GM23338 (cell line): ENCODE data around the gene CRACR2A. TPM values are rescaled to one million over a fixed set of nuclear protein-coding genes. Genes with fewer than 3 reads are reported as not detected.

ENCODE experiments used
- ATAC-seq: fragments of 200-7000 bp; cut with Tn5 transposase; 3 replicates; pipeline ENCODE4 v1.9.1; 2020
- DNase-seq: peaks from one replicate; pipeline ENCODE4 v3.0.0-alpha.2; 2015; ENCODE audit warnings: low spot score
- H2AFZ ChIP-seq: fragments of 200-600 bp; sonication (generic); 2 replicates; pipeline ENCODE4 v1.8.0; 2016; ENCODE audit warnings: antibody characterized with exemption, mild to moderate bottlenecking, moderate library complexity
- H3F3A ChIP-seq: fragments of 200-600 bp; sonication (generic); replicated peaks from 2 replicates; pipeline ENCODE4 v1.8.0; 2017; ENCODE audit warnings: antibody characterized with exemption, mixed run types, low read depth
- H3K27ac ChIP-seq: fragments of 200-600 bp; sonication (generic); 2 replicates; pipeline ENCODE4 v1.6.1; 2016; ENCODE audit warnings: low read depth
- H3K27me3 ChIP-seq: fragments of 200-600 bp; sonication (generic); 2 replicates; pipeline ENCODE4 v1.8.0; 2016; ENCODE audit warnings: mild to moderate bottlenecking, mixed run types, moderate library complexity; ENCODE audit not compliant: insufficient read depth
- H3K36me3 ChIP-seq: fragments of 200-600 bp; sonication (generic); 2 replicates; pipeline ENCODE4 v1.8.0; 2016; ENCODE audit warnings: mild to moderate bottlenecking; ENCODE audit not compliant: insufficient read depth
- H3K4me1 ChIP-seq: fragments of 200-600 bp; sonication (generic); 2 replicates; pipeline ENCODE4 v1.8.0; 2016; ENCODE audit warnings: mild to moderate bottlenecking, moderate library complexity; ENCODE audit not compliant: insufficient read depth
- H3K4me2 ChIP-seq: fragments of 200-600 bp; sonication (generic); 2 replicates; pipeline ENCODE4 v1.7.1; 2017; ENCODE audit warnings: mixed run types
- H3K4me3 ChIP-seq: fragments of 200-600 bp; sonication (generic); 2 replicates; pipeline ENCODE4 v1.6.1; 2016; ENCODE audit warnings: mixed run types
- H3K79me2 ChIP-seq: fragments of 200-600 bp; sonication (generic); replicated peaks from 2 replicates; pipeline ENCODE4 v1.8.0; 2017; ENCODE audit warnings: mild to moderate bottlenecking; ENCODE audit not compliant: insufficient read depth
- H3K9me2 ChIP-seq: fragments of 200-600 bp; sonication (generic); 2 replicates; pipeline ENCODE4 v1.8.0; 2017; ENCODE audit not compliant: insufficient read depth
- H4K20me1 ChIP-seq: fragments of 200-600 bp; sonication (generic); replicated peaks from 2 replicates; pipeline ENCODE4 v1.8.0; 2017; ENCODE audit warnings: mild to moderate bottlenecking; ENCODE audit not compliant: insufficient read depth
- H3K27ac Mint-ChIP-seq: 2 replicates; pipeline ENCODE4 v1.8.0; 2020; ENCODE audit warnings: inconsistent platforms, mild to moderate bottlenecking, moderate library complexity, mixed read lengths
- H3K27me3 Mint-ChIP-seq: 3 replicates; pipeline ENCODE4 v1.8.0; 2022; ENCODE audit warnings: low read depth, mild to moderate bottlenecking, moderate library complexity, mixed read lengths, inconsistent platforms; ENCODE audit not compliant: insufficient read depth, poor library complexity
- H3K36me3 Mint-ChIP-seq: 3 replicates; pipeline ENCODE4 v1.8.0; 2021; ENCODE audit warnings: low read depth, mild to moderate bottlenecking, inconsistent platforms, moderate library complexity, mixed read lengths
- H3K4me1 Mint-ChIP-seq: 3 replicates; pipeline ENCODE4 v1.8.0; 2020; ENCODE audit warnings: mild to moderate bottlenecking, inconsistent platforms, mixed read lengths
- H3K4me3 Mint-ChIP-seq: 3 replicates; pipeline ENCODE4 v1.8.0; 2021; ENCODE audit warnings: moderate library complexity, mild to moderate bottlenecking, inconsistent platforms, mixed read lengths
- H3K9me3 Mint-ChIP-seq: 3 replicates; pipeline ENCODE4 v1.8.0; 2020; ENCODE audit warnings: moderate library complexity, mild to moderate bottlenecking, inconsistent platforms, mixed read lengths
- CREB1 ChIP-seq: fragments of 250-450 bp; sonication (Bioruptor Pico); IDR thresholded peaks from 2 replicates; pipeline ENCODE4 v1.5.0; 2020; ENCODE audit warnings: low read depth, mild to moderate bottlenecking, moderate library complexity
- CTCF ChIP-seq, 2 experiments: fragments of 200-600 bp in 1 of 2; sonication (generic) in 1 of 2; conservative IDR thresholded peaks; 2 replicates each; pipeline versions ENCODE4 v1.5.1 to v1.6.1; 2016 to 2017; ENCODE audit warnings: antibody characterized with exemption in 2 of 2, low read depth in 2 of 2, mild to moderate bottlenecking in 2 of 2, moderate library complexity in 1 of 2
- EZH2 ChIP-seq: fragments of 200-600 bp; sonication (generic); IDR thresholded peaks from one replicate; pipeline ENCODE4 v1.8.0; 2017; ENCODE audit warnings: antibody characterized with exemption, mild to moderate bottlenecking, low read depth; ENCODE audit not compliant: unreplicated experiment
- EZH2phosphoT487 ChIP-seq: fragments of 200-600 bp; sonication (generic); IDR thresholded peaks from one replicate; pipeline ENCODE4 v1.8.1; 2018; ENCODE audit warnings: antibody characterized with exemption; ENCODE audit not compliant: unreplicated experiment
- JUNB ChIP-seq: IDR thresholded peaks from one replicate; pipeline ENCODE4 v1.6.1; 2016; ENCODE audit warnings: antibody characterized with exemption; ENCODE audit not compliant: unreplicated experiment
- NANOG ChIP-seq: IDR thresholded peaks from 2 replicates; pipeline ENCODE4 v1.6.1; 2016; ENCODE audit warnings: antibody characterized with exemption, borderline replicate concordance
- POLR2AphosphoS5 ChIP-seq: IDR thresholded peaks from 2 replicates; pipeline ENCODE4 v1.6.1; 2016; ENCODE audit warnings: antibody characterized with exemption, low read depth
- REST ChIP-seq: IDR thresholded peaks from one replicate; pipeline ENCODE4 v1.6.1; 2018; ENCODE audit warnings: antibody characterized with exemption; ENCODE audit not compliant: unreplicated experiment
- STAT1 ChIP-seq: IDR thresholded peaks from one replicate; pipeline ENCODE4 v1.6.1; 2016; ENCODE audit warnings: antibody characterized with exemption; ENCODE audit not compliant: unreplicated experiment
- ZNF331 ChIP-seq: fragments of 250-450 bp; sonication (Bioruptor Pico); IDR thresholded peaks from 2 replicates; pipeline ENCODE4 v1.5.0; 2020; ENCODE audit warnings: low read depth, mild to moderate bottlenecking, moderate library complexity
- polyA plus RNA-seq: library from polyadenylated mRNA; unstranded; fragments of >200 nt; fragmentation: Nextera tagmentation; extraction: Ambion mirVana; gene quantifications from 2 replicates; pipeline ENCODE4 v1.2.1, GENCODE V29; 2016
- total RNA-seq: library from RNA; depleted of rRNA; stranded (reverse); fragments of >200 nt; shearing (Covaris generic); gene quantifications from 2 replicates; pipeline ENCODE4 v1.2.3, GENCODE V29; 2014
- TF ChIP-seq, protein P1 (sequence below): IDR thresholded peaks from 2 replicates; pipeline ENCODE4 v1.6.1; 2016; ENCODE audit warnings: antibody characterized with exemption
- TF ChIP-seq, protein P2 (sequence below): fragments of 250-450 bp; sonication (Bioruptor Pico); IDR thresholded peaks from 2 replicates; pipeline ENCODE4 v1.5.0; 2020; ENCODE audit warnings: mild to moderate bottlenecking, moderate library complexity

Gene CRACR2A
- total and polyA plus RNA-seq, 2 experiments from 2014 or later: 1.5 to 3.0 TPM

DNA sequence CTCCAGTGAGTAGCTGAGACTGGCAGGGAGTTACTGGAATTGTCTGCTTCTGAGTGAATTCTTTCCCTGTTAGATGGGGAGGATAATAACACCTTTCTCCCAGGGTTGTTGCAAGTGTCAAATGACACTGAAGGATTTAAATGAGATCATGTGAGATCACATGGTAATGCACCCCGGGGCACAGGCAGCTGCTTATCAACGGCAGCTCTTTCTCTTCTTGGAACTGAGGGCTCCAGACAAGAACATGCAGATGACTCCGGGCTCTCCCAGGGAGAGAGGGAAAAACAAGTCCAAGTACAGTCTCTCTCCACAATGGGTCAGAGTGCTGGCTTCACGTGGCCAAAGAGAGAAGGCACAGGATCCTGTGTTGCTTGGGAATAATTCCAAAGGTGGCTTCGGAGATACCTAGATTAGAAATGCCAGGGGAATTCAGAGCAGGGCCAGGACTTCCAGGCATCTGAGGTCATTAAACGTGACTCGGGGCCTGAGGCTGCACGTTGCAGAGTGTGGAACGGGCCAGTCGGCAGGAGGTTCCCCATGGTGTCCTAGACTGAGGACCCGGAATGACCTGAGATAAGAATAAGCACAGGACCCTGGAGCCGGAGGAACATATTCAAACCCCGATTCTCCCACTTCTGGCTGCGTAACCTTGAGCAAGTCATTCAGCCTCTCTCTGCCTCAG is 152.7 kb downstream of the CRACR2A start:
- Histone ChIP-seq H3K27ac (no peak overlapping the region), H3F3A (no peaks in the 10 kb centered on the region), H3K4me3 (no peak overlapping the region), H3K4me2 (no peak overlapping the region), H3K9me2 (no peaks in the 10 kb centered on the region), H2AFZ (no peak overlapping the region), H3K79me2 (no peaks in the 10 kb centered on the region), H3K4me1 (peaks cover 30% of the 10 kb centered on the region), H3K36me3 (no peaks in the 10 kb centered on the region), H3K27me3 (no peaks in the 10 kb centered on the region), H4K20me1 (no peaks in the 10 kb centered on the region)
- no peak overlapping the region for H3K4me3 Mint-ChIP-seq
- ATAC-seq (peak; percentile 57), DNase-seq (peak; percentile 28)
- H3K9me3 Mint-ChIP-seq: no peaks in the 10 kb centered on the region
- no peak overlapping the region for H3K27ac Mint-ChIP-seq
- peaks cover 17% of the 10 kb centered on the region for H3K27me3 Mint-ChIP-seq
- TF ChIP-seq, protein P1, sequence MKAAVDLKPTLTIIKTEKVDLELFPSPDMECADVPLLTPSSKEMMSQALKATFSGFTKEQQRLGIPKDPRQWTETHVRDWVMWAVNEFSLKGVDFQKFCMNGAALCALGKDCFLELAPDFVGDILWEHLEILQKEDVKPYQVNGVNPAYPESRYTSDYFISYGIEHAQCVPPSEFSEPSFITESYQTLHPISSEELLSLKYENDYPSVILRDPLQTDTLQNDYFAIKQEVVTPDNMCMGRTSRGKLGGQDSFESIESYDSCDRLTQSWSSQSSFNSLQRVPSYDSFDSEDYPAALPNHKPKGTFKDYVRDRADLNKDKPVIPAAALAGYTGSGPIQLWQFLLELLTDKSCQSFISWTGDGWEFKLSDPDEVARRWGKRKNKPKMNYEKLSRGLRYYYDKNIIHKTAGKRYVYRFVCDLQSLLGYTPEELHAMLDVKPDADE: no peak
- TF ChIP-seq JUNB (no peak), ZNF331 (CRISPR knock-in tag) (no peak), EZH2 (no peak), STAT1 (no peak), NANOG (no peak), POLR2AphosphoS5 (no peak), EZH2phosphoT487 (no peak), CTCF (conservative IDR thresholded peaks at IDR 0.05; ENCODE audit: low read depth in 2 of 2) (no peak), CREB1 (no peak), REST (no peak)
- TF ChIP-seq, protein P2, sequence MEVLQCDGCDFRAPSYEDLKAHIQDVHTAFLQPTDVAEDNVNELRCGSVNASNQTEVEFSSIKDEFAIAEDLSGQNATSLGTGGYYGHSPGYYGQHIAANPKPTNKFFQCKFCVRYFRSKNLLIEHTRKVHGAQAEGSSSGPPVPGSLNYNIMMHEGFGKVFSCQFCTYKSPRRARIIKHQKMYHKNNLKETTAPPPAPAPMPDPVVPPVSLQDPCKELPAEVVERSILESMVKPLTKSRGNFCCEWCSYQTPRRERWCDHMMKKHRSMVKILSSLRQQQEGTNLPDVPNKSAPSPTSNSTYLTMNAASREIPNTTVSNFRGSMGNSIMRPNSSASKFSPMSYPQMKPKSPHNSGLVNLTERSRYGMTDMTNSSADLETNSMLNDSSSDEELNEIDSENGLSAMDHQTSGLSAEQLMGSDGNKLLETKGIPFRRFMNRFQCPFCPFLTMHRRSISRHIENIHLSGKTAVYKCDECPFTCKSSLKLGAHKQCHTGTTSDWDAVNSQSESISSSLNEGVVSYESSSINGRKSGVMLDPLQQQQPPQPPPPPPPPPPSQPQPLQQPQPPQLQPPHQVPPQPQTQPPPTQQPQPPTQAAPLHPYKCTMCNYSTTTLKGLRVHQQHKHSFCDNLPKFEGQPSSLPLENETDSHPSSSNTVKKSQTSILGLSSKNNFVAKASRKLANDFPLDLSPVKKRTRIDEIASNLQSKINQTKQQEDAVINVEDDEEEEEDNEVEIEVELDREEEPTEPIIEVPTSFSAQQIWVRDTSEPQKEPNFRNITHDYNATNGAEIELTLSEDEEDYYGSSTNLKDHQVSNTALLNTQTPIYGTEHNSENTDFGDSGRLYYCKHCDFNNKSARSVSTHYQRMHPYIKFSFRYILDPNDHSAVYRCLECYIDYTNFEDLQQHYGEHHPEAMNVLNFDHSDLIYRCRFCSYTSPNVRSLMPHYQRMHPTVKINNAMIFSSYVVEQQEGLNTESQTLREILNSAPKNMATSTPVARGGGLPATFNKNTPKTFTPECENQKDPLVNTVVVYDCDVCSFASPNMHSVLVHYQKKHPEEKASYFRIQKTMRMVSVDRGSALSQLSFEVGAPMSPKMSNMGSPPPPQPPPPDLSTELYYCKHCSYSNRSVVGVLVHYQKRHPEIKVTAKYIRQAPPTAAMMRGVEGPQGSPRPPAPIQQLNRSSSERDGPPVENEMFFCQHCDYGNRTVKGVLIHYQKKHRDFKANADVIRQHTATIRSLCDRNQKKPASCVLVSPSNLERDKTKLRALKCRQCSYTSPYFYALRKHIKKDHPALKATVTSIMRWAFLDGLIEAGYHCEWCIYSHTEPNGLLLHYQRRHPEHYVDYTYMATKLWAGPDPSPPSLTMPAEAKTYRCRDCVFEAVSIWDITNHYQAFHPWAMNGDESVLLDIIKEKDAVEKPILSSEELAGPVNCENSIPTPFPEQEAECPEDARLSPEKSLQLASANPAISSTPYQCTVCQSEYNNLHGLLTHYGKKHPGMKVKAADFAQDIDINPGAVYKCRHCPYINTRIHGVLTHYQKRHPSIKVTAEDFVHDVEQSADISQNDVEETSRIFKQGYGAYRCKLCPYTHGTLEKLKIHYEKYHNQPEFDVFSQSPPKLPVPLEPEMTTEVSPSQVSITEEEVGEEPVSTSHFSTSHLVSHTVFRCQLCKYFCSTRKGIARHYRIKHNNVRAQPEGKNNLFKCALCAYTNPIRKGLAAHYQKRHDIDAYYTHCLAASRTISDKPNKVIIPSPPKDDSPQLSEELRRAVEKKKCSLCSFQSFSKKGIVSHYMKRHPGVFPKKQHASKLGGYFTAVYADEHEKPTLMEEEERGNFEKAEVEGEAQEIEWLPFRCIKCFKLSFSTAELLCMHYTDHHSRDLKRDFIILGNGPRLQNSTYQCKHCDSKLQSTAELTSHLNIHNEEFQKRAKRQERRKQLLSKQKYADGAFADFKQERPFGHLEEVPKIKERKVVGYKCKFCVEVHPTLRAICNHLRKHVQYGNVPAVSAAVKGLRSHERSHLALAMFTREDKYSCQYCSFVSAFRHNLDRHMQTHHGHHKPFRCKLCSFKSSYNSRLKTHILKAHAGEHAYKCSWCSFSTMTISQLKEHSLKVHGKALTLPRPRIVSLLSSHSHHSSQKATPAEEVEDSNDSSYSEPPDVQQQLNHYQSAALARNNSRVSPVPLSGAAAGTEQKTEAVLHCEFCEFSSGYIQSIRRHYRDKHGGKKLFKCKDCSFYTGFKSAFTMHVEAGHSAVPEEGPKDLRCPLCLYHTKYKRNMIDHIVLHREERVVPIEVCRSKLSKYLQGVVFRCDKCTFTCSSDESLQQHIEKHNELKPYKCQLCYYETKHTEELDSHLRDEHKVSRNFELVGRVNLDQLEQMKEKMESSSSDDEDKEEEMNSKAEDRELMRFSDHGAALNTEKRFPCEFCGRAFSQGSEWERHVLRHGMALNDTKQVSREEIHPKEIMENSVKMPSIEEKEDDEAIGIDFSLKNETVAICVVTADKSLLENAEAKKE (CRISPR knock-in tag): no peak
- no peaks in the 10 kb centered on the region for H3K36me3 Mint-ChIP-seq
- peaks cover 65% of the 10 kb centered on the region for H3K4me1 Mint-ChIP-seq
